HG03175 (cell line): ENCODE results near the gene LAMP1.
"Not testable (repeated sequence)": the region's sequence is repeated elsewhere in the genome, so short reads cannot be mapped to it uniquely, and the experiment has no call there.

Source experiments
- ATAC-seq: cut with Tn5 transposase; IDR thresholded peaks from one replicate; pipeline ENCODE4 v1.9.1; 2021; ENCODE audit warnings: mild to moderate bottlenecking, moderate library complexity; ENCODE audit not compliant: unreplicated experiment

The LAMP1 gene

GRCh38 chr13:113325779-113326178 lies 28.7 kb downstream of the LAMP1 start:
- no peak for ATAC-seq

GRCh38 chr13:113327391-113327765 lies 30.3 kb downstream of the LAMP1 start:
- no peak for ATAC-seq

GRCh38 chr13:113327766-113328471 lies 30.9 kb downstream of the LAMP1 start:
- ATAC-seq, result no peak

GRCh38 chr13:113328851-113329250 lies 31.8 kb downstream of the LAMP1 start:
- ATAC-seq, result no peak

GRCh38 chr13:113329656-113330312 lies 32.7 kb downstream of the LAMP1 start:
- ATAC-seq, result no peak

- no peak for ATAC-seq
Measured at GRCh38 chr13:113332615-113333014, 35.6 kb downstream of the LAMP1 start.

- no peak for ATAC-seq
Measured at GRCh38 chr13:113333076-113333475, 36.0 kb downstream of the LAMP1 start.

- ATAC-seq, result no peak
Measured at GRCh38 chr13:113337556-113337955, 40.5 kb downstream of the LAMP1 start.

- no peak for ATAC-seq
Measured at GRCh38 chr13:113337976-113338375, 40.9 kb downstream of the LAMP1 start.

- ATAC-seq, result no peak
Measured at GRCh38 chr13:113338451-113338850, 41.4 kb downstream of the LAMP1 start.

GRCh38 chr13:113342820-113343691 lies 46.0 kb downstream of the LAMP1 start:
- ATAC-seq, result no peak

GRCh38 chr13:113343692-113343968 lies 46.6 kb downstream of the LAMP1 start:
- ATAC-seq, result no peak

GRCh38 chr13:113345486-113345885 lies 48.4 kb downstream of the LAMP1 start:
- no peak for ATAC-seq

GRCh38 chr13:113347736-113348225 lies 50.7 kb downstream of the LAMP1 start:
- not testable (repeated sequence) for ATAC-seq

GRCh38 chr13:113348591-113348990 lies 51.6 kb downstream of the LAMP1 start:
- ATAC-seq, result no peak

GRCh38 chr13:113349050-113349449 lies 52.0 kb downstream of the LAMP1 start:
- ATAC-seq, result no peak

GRCh38 chr13:113349491-113349890 lies 52.5 kb downstream of the LAMP1 start:
- ATAC-seq, result no peak

GRCh38 chr13:113350065-113350937 lies 53.3 kb downstream of the LAMP1 start:
- no peak for ATAC-seq

GRCh38 chr13:113350938-113351335 lies 53.9 kb downstream of the LAMP1 start:
- ATAC-seq, result no peak

- no peak for ATAC-seq
Measured at GRCh38 chr13:113351514-113352026, 54.5 kb downstream of the LAMP1 start.

- no peak for ATAC-seq
Measured at GRCh38 chr13:113353254-113353653, 56.2 kb downstream of the LAMP1 start.
